ENCODE results near the gene PRKG1.
"Not testable (repeated sequence)": the region's sequence is repeated elsewhere in the genome, so short reads cannot be mapped to it uniquely, and the experiment has no call there.

Gene PRKG1

GRCh38 chr10:51394039-51394438 is 319.8 kb downstream of the PRKG1 start:
- no peak for DNase-seq

- DNase-seq: no peak
Measured at GRCh38 chr10:51397244-51397643, 323.0 kb downstream of the PRKG1 start.

- DNase-seq: no peak
Measured at GRCh38 chr10:51397695-51398094, 323.4 kb downstream of the PRKG1 start.

- no peak for DNase-seq
Measured at GRCh38 chr10:51399840-51400239, 325.6 kb downstream of the PRKG1 start.

GRCh38 chr10:51400392-51401096 is 326.3 kb downstream of the PRKG1 start:
- no peak for DNase-seq

GRCh38 chr10:51403521-51403920 is 329.2 kb downstream of the PRKG1 start:
- DNase-seq: no peak

- no peak for DNase-seq
Measured at GRCh38 chr10:51405580-51406351, 331.5 kb downstream of the PRKG1 start.

GRCh38 chr10:51406581-51406980 is 332.3 kb downstream of the PRKG1 start:
- DNase-seq: no peak

- no peak for DNase-seq
Measured at GRCh38 chr10:51416494-51416893, 342.2 kb downstream of the PRKG1 start.

- DNase-seq: no peak
Measured at GRCh38 chr10:51419196-51420093, 345.2 kb downstream of the PRKG1 start.

- peak; percentile 18 for DNase-seq
Measured at GRCh38 chr10:51421853-51422252, 347.6 kb downstream of the PRKG1 start.

- peak; percentile 66 for DNase-seq
Measured at GRCh38 chr10:51422311-51423120, 348.2 kb downstream of the PRKG1 start.

- no peak for DNase-seq
Measured at GRCh38 chr10:51423121-51423452, 348.8 kb downstream of the PRKG1 start.

- DNase-seq: no peak
Measured at GRCh38 chr10:51425431-51425830, 351.1 kb downstream of the PRKG1 start.

GRCh38 chr10:51427758-51428157 is 353.5 kb downstream of the PRKG1 start:
- no peak for DNase-seq

GRCh38 chr10:51430506-51430905 is 356.2 kb downstream of the PRKG1 start:
- DNase-seq: no peak

- no peak for DNase-seq
Measured at GRCh38 chr10:51433949-51434475, 359.7 kb downstream of the PRKG1 start.

GRCh38 chr10:51436805-51437204 is 362.5 kb downstream of the PRKG1 start:
- DNase-seq: no peak

GRCh38 chr10:51439645-51440044 is 365.4 kb downstream of the PRKG1 start:
- DNase-seq: no peak

- no peak for DNase-seq
Measured at GRCh38 chr10:51445588-51445987, 371.3 kb downstream of the PRKG1 start.

- DNase-seq: no peak
Measured at GRCh38 chr10:51447119-51447518, 372.8 kb downstream of the PRKG1 start.

- DNase-seq: not testable (repeated sequence)
Measured at GRCh38 chr10:51455762-51456161, 381.5 kb downstream of the PRKG1 start.
